ENCODE data around the gene TRPM4. TPM values are rescaled to one million over a fixed set of nuclear protein-coding genes. Genes with fewer than 3 reads are reported as not detected.
"Not testable (repeated sequence)": the region's sequence is repeated elsewhere in the genome, so short reads cannot be mapped to it uniquely, and the experiment has no call there.

The TRPM4 gene
- total RNA-seq, 3 donors from 2014 or later = 182 to 398 (median 274) TPM

DNA sequence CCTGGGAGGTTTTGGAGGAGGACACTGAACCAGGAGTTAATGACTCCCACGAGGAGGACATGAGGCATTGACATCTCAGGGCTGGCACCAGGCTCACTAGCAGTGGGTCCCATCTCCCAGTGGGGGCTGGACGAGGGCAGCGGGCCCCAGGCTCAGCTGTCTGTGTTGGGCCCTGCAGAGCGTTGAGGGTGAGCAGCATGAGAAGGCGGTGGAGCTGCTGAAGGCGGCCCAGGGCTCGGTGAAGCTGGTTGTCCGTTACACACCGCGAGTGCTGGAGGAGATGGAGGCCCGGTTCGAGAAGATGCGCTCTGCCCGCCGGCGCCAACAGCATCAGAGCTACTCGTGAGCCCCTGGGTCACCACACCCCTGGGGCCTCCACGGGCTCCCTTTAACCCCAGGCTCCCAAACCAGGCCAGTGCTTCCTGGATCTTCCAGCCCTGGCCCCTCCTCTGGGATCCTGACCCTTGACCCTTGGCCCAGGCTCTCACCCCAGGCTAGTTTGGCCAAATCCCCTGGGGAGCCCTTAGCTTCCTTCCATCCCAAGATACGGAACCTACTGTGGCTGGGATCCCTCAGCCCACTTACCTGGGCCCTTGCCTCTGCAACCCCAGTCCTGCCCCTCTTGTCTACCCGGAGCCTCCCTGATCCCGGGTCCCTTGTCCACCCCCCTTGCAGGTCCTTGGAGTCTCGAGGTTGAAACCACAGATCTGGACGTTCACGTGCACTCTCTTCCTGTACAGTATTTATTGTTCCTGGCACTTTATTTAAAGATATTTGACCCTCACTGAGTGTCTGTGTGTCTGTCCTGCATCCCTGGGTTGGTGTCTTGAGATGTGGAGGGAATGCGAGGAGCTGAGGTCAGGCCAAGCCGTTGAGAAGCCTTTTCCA is 39.7 kb upstream of the TRPM4 start:
- H3K4me1 ChIP-seq (ENCODE audit: low read depth) = peaks cover 35% of the 10 kb centered on the region
- TF ChIP-seq CTCF (IDR thresholded peaks at IDR 0.05) = no peak
- H3K4me3 ChIP-seq = peak overlapping the region; percentile 38
- no peaks in the 10 kb centered on the region for H3K9me3 ChIP-seq
- no peak for ATAC-seq
- intact Hi-C loops (cut with DNase I, micrococcal nuclease) = no loop called here
- DNase-seq = peak; percentile 35 to 70 (median 52)
- H3K36me3 ChIP-seq (ENCODE audit: low read depth) = no peaks in the 10 kb centered on the region

DNA sequence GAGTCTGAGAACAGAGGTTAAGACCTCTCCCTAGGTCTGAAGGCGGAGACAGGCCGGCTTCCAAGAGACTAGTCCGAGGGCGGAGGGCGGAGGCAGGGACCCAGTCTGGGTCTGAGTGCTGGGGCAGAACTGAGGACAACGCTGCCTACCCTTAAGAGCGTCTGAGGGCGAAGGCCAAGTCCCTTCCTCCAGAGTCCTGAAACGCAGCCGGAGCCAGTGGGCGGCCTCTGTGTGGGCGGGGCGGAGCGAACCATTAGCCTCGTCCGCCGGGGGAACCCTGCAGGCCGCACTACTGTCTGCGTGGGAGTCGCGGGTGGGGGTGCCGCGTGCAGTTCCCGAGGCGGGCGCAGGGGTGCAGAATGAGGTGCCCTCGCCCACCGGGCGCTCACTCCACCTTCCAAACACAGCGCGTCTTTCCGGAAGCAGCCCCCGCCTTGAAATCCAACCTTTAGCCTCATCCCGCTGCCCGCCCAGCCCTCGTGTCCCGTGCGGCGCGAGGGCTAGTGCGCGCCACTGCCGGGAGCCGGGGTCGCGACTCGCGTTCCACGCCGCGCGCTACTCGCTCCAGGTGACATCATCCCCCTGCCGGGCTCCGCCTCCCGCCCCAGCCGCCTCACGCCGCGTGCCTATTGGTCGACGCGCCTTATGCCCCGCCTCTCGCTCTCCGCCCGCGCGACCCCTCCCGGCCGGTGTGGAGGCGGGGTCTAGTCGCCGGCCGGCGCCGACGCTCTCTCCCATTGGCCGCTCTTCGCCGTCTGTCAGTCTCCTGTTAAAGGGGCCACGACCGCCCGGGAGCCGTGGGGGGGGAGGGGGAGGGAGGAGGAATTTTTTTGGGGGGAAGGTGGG is 38.8 kb upstream of the TRPM4 start, which contains the start of gene C19orf73:
Gene C19orf73, minus strand, starts transcription at position 579 of the 846 bp plus-strand sequence. Its CDS starts 121 bp downstream, at position 458.
- no peaks in the 10 kb centered on the region for H3K36me3 ChIP-seq (ENCODE audit: low read depth)
- DNase-seq = peak; percentile 94 to 97 (median 96)
- H3K4me3 ChIP-seq = peak within 1 kb of the TSS; percentile 38
- H3K9me3 ChIP-seq = no peaks in the 10 kb centered on the region
- intact Hi-C loops (cut with DNase I, micrococcal nuclease) = no loop called here
- peaks cover 32% of the 10 kb centered on the region for H3K4me1 ChIP-seq (ENCODE audit: low read depth)
- ATAC-seq = peak; percentile 91
- TF ChIP-seq CTCF (IDR thresholded peaks at IDR 0.05) = no peak

DNA sequence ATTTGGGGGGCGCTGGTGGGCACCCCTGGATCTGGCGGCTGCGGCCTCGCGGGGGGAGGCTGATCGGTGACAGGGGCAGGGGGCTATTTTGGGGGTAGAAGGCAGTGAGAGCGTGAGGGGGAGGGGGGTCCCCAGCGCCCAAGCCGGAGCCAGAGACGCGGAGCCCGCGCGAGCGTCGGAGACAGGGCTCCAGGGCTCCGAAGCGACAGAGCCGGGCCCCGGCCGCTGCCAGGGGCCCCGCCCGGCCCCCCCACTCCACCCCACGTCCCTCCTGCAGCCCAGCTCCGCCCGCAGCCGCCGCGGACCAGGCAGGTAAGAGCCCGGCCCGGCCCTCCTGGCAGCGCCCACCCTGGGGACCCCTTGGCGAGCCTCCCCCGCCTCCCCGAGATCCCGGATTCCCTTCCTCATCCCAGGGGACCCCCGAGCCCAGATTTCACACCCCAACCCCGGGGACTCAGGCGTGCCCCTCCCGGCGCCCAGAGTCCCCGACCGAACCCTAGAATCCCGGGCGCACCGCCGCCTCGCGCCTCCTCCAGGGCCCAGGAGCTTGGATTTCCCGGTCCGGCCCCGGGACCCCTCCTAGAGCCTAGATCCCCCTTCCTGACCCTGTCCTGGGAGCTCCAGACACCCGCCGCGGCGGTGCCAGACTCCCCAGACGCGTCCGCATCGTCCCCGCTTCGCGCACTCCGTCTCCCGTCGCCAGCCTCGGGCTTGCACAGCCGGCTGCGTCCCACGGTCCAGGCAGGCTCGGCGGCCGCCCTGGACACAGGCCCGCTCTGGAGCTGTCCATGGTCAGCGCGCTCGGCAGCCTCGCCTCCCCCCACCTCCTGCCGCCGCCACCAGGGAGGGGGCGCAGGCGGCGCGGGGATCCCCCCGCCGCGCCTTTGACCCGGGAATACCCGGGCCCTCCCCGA is 37.9 kb upstream of the TRPM4 start, which contains the start of gene PPFIA3:
Gene PPFIA3, plus strand, starts transcription at position 134 of the 914 bp plus-strand sequence. CDS start 8,330 bp downstream, outside the sequence.
- Histone ChIP-seq H3K9me3 (no peaks in the 10 kb centered on the region), H3K4me3 (peak within 1 kb of the TSS; percentile 38), H3K4me1 (ENCODE audit: low read depth) (peaks cover 37% of the 10 kb centered on the region), H3K36me3 (ENCODE audit: low read depth) (no peaks in the 10 kb centered on the region)
- peak; percentile 70 to 78 (median 71) for DNase-seq
- intact Hi-C loops (cut with DNase I, micrococcal nuclease) = no loop called here
- peak; percentile 28 for ATAC-seq
- no peak for TF ChIP-seq CTCF (IDR thresholded peaks at IDR 0.05)

GRCh38 chr19:49120325-49120683 is 37.3 kb upstream of the TRPM4 start:
- intact Hi-C loops (cut with DNase I, micrococcal nuclease) = no loop called here
- Histone ChIP-seq H3K4me1 (ENCODE audit: low read depth) (peaks cover 43% of the 10 kb centered on the region), H3K36me3 (ENCODE audit: low read depth) (no peaks in the 10 kb centered on the region), H3K4me3 (no peak overlapping the region), H3K9me3 (no peaks in the 10 kb centered on the region)
- ATAC-seq (no peak), DNase-seq (no peak)
- no peak for TF ChIP-seq CTCF (IDR thresholded peaks at IDR 0.05)

GRCh38 chr19:49120868-49121267 is 36.7 kb upstream of the TRPM4 start:
- Histone ChIP-seq H3K4me3 (no peak overlapping the region), H3K4me1 (ENCODE audit: low read depth) (peaks cover 46% of the 10 kb centered on the region), H3K9me3 (no peaks in the 10 kb centered on the region), H3K36me3 (ENCODE audit: low read depth) (no peaks in the 10 kb centered on the region)
- DNase-seq (no peak), ATAC-seq (no peak)
- intact Hi-C loops (cut with DNase I, micrococcal nuclease) = no loop called here
- no peak for TF ChIP-seq CTCF (IDR thresholded peaks at IDR 0.05)

GRCh38 chr19:49121841-49122240 is 35.8 kb upstream of the TRPM4 start:
- peaks cover 41% of the 10 kb centered on the region for H3K4me1 ChIP-seq (ENCODE audit: low read depth)
- intact Hi-C loops (cut with DNase I, micrococcal nuclease); H3K9me3 ChIP-seq; H3K36me3 ChIP-seq (ENCODE audit: low read depth); ATAC-seq; H3K4me3 ChIP-seq; DNase-seq: not testable (repeated sequence)

DNA sequence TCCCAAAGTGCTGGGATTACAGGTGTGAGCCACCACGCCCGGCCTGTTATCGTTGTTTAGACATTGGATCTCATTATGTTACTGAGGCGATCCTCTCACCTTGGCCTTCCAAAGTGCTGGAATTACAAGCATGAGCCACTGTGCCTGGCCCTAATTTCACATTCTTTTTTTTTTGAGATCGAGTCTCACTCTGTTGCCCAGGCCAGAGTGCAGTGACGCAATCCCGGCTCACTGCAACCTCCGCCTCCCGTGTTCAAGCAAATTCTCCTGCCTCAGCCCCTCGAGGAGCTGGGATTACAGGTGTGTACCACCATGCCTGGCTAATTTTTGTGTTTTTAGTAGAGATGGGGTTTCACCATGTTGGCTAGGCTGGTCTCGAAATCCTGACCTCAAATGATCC is 34.3 kb upstream of the TRPM4 start:
- ATAC-seq; intact Hi-C loops (cut with DNase I, micrococcal nuclease); H3K36me3 ChIP-seq (ENCODE audit: low read depth); DNase-seq; H3K9me3 ChIP-seq; H3K4me3 ChIP-seq: not testable (repeated sequence)
- H3K4me1 ChIP-seq (ENCODE audit: low read depth) = peaks cover 40% of the 10 kb centered on the region

Data from mucosa of descending colon (tissue), 3 donors.